ENCODE results near the gene BSPRY.

BSPRY gene

GRCh38 chr9:113369855-113370140 lies 20.5 kb downstream of the BSPRY start:
- no peak for TF ChIP-seq RAD21 (IDR thresholded peaks at IDR 0.05; ENCODE audit: low read depth)
- no peak for TF ChIP-seq TAF1 (IDR thresholded peaks at IDR 0.05; ENCODE audit: low read depth)
- TF ChIP-seq ZBTB7A (IDR thresholded peaks at IDR 0.05; ENCODE audit: low read depth) = no peak
- TF ChIP-seq MAX (IDR thresholded peaks at IDR 0.05) = no peak
- TF ChIP-seq EP300 (IDR thresholded peaks at IDR 0.05; ENCODE audit: borderline replicate concordance) = no peak
- no peak for TF ChIP-seq REST (IDR thresholded peaks at IDR 0.05; ENCODE audit: low read depth)
- no peak for TF ChIP-seq NFIC (IDR thresholded peaks at IDR 0.05)
- TF ChIP-seq YY1 (IDR thresholded peaks at IDR 0.05; ENCODE audit: low read depth) = no peak
- no peak for TF ChIP-seq FOXM1 (IDR thresholded peaks at IDR 0.05; ENCODE audit: borderline replicate concordance, low read depth)
- TF ChIP-seq USF1 (IDR thresholded peaks at IDR 0.05) = no peak
- TF ChIP-seq CREB1 (IDR thresholded peaks at IDR 0.05; ENCODE audit: low read depth) = no peak
- no peak for TF ChIP-seq TCF12 (IDR thresholded peaks at IDR 0.05; ENCODE audit: low read depth)

GRCh38 chr9:113370806-113371325 lies 21.5 kb downstream of the BSPRY start:
- TF ChIP-seq CEBPB (IDR thresholded peaks at IDR 0.05) (no peak), TEAD4 (IDR thresholded peaks at IDR 0.05) (no peak), ZBTB7A (IDR thresholded peaks at IDR 0.05; ENCODE audit: low read depth) (no peak), NFIC (IDR thresholded peaks at IDR 0.05) (no peak), CREB1 (IDR thresholded peaks at IDR 0.05; ENCODE audit: low read depth) (no peak), USF1 (IDR thresholded peaks at IDR 0.05) (no peak), REST (IDR thresholded peaks at IDR 0.05; ENCODE audit: low read depth) (no peak), EGR1 (IDR thresholded peaks at IDR 0.05) (no peak), MAX (IDR thresholded peaks at IDR 0.05) (no peak), TCF12 (IDR thresholded peaks at IDR 0.05; ENCODE audit: low read depth) (no peak), FOXM1 (IDR thresholded peaks at IDR 0.05; ENCODE audit: borderline replicate concordance, low read depth) (no peak), YY1 (IDR thresholded peaks at IDR 0.05; ENCODE audit: low read depth) (no peak), TAF1 (IDR thresholded peaks at IDR 0.05; ENCODE audit: low read depth) (no peak), RAD21 (IDR thresholded peaks at IDR 0.05; ENCODE audit: low read depth) (no peak), EP300 (IDR thresholded peaks at IDR 0.05; ENCODE audit: borderline replicate concordance) (no peak)

- TF ChIP-seq CREB1 (IDR thresholded peaks at IDR 0.05; ENCODE audit: low read depth) = no peak
- no peak for TF ChIP-seq CEBPB (IDR thresholded peaks at IDR 0.05)
- no peak for TF ChIP-seq FOXM1 (IDR thresholded peaks at IDR 0.05; ENCODE audit: borderline replicate concordance, low read depth)
- no peak for TF ChIP-seq TAF1 (IDR thresholded peaks at IDR 0.05; ENCODE audit: low read depth)
- TF ChIP-seq USF1 (IDR thresholded peaks at IDR 0.05) = no peak
- no peak for TF ChIP-seq TCF12 (IDR thresholded peaks at IDR 0.05; ENCODE audit: low read depth)
- no peak for TF ChIP-seq NFIC (IDR thresholded peaks at IDR 0.05)
- TF ChIP-seq TEAD4 (IDR thresholded peaks at IDR 0.05) = no peak
- no peak for TF ChIP-seq EGR1 (IDR thresholded peaks at IDR 0.05)
- TF ChIP-seq ZBTB7A (IDR thresholded peaks at IDR 0.05; ENCODE audit: low read depth) = no peak
- no peak for TF ChIP-seq RAD21 (IDR thresholded peaks at IDR 0.05; ENCODE audit: low read depth)
Observed at GRCh38 chr9:113372059-113372458, 22.7 kb downstream of the BSPRY start.

- no peak for TF ChIP-seq USF1 (IDR thresholded peaks at IDR 0.05)
- no peak for TF ChIP-seq TCF12 (IDR thresholded peaks at IDR 0.05; ENCODE audit: low read depth)
- TF ChIP-seq TAF1 (IDR thresholded peaks at IDR 0.05; ENCODE audit: low read depth) = no peak
- no peak for TF ChIP-seq CEBPB (IDR thresholded peaks at IDR 0.05)
- no peak for TF ChIP-seq FOXM1 (IDR thresholded peaks at IDR 0.05; ENCODE audit: borderline replicate concordance, low read depth)
- no peak for TF ChIP-seq EP300 (IDR thresholded peaks at IDR 0.05; ENCODE audit: borderline replicate concordance)
- TF ChIP-seq TEAD4 (IDR thresholded peaks at IDR 0.05) = no peak
Observed at GRCh38 chr9:113373256-113373655, 23.9 kb downstream of the BSPRY start.

GRCh38 chr9:113373676-113374392 lies 24.5 kb downstream of the BSPRY start:
- TF ChIP-seq FOXM1 (IDR thresholded peaks at IDR 0.05; ENCODE audit: borderline replicate concordance, low read depth) (no peak), TCF12 (IDR thresholded peaks at IDR 0.05; ENCODE audit: low read depth) (no peak), YY1 (IDR thresholded peaks at IDR 0.05; ENCODE audit: low read depth) (no peak), TEAD4 (IDR thresholded peaks at IDR 0.05) (no peak), TAF1 (IDR thresholded peaks at IDR 0.05; ENCODE audit: low read depth) (no peak), EGR1 (IDR thresholded peaks at IDR 0.05) (no peak), REST (IDR thresholded peaks at IDR 0.05; ENCODE audit: low read depth) (no peak), CEBPB (IDR thresholded peaks at IDR 0.05) (no peak), CREB1 (IDR thresholded peaks at IDR 0.05; ENCODE audit: low read depth) (no peak), EP300 (IDR thresholded peaks at IDR 0.05; ENCODE audit: borderline replicate concordance) (no peak), NFIC (IDR thresholded peaks at IDR 0.05) (no peak), RAD21 (IDR thresholded peaks at IDR 0.05; ENCODE audit: low read depth) (no peak), ZBTB7A (IDR thresholded peaks at IDR 0.05; ENCODE audit: low read depth) (no peak), MAX (IDR thresholded peaks at IDR 0.05) (no peak), USF1 (IDR thresholded peaks at IDR 0.05) (no peak)
